ENCODE measurements around the gene OR2T33.
"Not testable (repeated sequence)": the region's sequence is repeated elsewhere in the genome, so short reads cannot be mapped to it uniquely, and the experiment has no call there.

OR2T33 gene

DNA sequence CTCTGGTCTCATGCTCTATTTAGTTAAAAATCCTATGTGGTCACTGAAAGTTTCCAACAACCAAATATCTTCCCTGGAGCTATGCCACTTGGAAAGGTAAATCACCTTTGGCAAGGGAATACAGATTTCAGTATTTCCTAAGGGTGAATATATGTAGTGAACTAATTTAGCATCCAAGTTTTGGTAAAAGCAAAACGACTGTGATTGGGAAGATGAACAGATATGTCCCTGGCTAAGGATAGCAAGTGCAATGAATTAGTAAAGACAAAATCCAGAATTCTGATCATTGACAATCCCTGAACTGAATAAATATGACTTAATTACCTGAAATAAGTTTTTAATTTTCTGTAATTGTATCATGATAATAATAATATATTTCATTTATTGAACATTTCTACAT lies at the start of gene OR2T33:
Gene OR2T33, minus strand, starts transcription at position 101 of the 400 bp plus-strand sequence. CDS start 4,162 bp downstream, outside the sequence.
- DNase-seq, result no peak

GRCh38 chr1:248324468-248324867 lies 46.7 kb upstream of the OR2T33 start, which contains the start of gene OR2M7:
Gene OR2M7 (minus strand): TSS chr1:248324568. CDS start chr1:248324568, 0 bp downstream.
- no peak for DNase-seq

DNA sequence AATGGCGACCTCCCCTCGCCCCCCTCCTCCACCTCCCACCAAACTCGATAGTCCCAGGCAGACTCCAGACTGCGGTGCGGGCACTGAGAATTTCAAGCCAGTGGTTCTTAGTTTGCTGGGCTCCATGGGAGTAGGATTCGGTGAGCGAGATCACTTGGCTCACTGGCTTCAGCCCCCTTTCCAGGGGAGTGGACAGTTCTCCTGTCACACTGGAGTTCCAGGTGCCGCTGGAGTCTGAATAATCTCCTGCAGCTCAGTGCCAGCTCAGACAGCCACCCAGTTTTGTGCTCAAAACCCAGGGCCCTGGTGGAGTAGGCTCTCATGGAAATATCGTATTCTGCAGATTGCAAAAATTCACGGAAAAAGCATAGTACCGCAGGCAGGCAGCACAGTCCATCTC lies 39.0 kb upstream of the OR2T33 start:
- DNase-seq, result no peak

DNA sequence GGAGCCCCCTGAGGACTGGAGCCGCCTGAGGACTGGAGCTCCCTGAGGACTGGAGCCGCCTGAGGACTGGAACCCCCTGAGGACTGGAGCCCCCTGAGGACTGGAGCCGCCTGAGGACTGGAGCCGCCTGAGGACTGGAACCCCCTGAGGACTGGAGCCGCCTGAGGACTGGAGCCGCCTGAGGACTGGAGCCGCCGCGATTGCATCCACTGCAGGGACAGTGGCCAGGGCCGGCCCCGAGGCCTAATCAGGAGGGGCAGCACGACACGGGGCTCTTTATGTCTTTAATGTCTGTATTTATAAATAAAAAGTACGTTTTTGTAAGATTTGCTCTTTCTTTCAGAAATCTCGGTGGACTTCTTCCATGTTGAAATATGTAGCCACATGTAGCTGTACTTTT lies 29.0 kb upstream of the OR2T33 start:
- not testable (repeated sequence) for DNase-seq

DNA sequence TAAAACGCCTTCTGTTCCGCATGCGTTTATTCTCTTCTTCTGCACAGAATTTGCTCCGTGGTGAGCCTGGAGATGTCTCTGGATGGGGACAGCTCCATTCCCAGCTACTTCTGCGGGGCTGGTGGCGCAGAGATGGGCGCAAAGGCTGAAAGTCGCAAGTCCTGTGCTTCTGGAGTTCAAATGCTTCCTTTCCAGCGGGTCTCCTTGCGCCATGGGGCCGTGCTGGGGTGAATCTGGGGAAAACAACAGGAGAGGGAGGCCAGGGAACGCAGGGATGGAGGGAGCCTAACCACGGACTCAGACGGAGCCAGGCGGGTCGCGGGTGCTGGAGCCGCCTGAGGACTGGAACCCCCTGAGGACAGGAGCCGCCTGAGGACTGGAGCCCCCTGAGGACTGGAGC lies 28.3 kb upstream of the OR2T33 start:
- no peak for DNase-seq

DNA sequence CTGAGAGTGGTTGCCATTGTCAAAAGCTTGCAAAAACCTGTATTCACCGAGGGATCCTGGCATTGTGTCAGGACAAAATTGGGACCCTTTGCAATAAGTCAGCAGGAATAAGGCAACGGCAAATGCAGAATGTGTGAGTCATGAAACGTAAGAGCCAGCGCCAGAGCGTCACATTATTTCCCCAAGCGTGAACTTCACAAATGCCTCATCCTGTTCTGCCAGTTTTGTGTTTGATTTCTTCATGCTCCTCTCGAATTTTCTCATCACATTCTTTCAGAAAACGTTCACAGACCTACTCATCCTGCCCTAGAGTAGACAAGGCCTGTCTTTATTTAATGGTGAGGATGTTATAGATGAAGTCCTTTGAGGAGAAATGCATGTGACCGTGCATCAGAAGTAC lies 27.9 kb upstream of the OR2T33 start:
- not testable (repeated sequence) for DNase-seq

DNA sequence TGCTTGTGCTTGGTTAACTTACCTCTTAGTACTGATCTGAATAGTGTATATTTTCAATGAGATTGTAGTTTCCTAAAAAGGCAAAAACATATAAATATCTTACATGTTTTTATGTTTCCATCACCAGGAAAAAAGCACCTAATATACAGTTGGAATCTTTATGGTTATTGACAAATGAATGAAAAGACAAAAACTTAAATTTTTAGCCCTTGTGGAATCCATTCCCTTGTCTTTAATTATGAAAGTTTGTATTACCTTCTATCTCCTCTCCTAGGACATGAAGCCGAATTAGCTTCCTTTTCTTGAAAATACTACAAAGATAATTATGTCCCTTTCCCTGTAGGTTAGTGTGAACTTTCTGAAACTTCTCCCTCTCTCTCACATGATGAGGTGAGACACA lies 25.5 kb upstream of the OR2T33 start, which contains the start of gene OR2T12:
Gene OR2T12, minus strand, starts transcription at position 101 of the 400 bp plus-strand sequence. CDS start 7,846 bp downstream, outside the sequence.
- DNase-seq, result no peak

- DNase-seq, result peak; percentile 5
These were observed 10.6 kb upstream of the OR2T33 start for GRCh38 chr1:248288391-248288790.

DNA sequence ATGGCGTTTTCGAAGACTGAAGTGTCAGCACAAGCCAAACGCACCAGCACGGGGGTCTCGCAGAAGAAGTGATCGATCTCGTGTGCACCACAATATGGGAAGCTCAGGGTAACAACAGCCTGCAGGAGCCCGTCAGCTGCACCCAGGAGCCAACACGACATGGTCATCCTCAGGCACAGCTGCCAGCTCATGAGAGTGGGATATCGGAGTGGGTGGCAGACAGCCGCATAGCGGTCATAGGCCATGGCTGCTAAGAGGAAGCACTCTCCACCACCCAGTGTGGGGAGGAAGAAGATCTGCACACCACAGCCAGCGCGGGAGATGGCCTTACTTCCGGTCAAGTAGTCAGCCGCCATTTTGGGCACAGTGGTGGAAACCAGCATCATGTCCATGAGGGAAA lies 4.6 kb downstream of the OR2T33 start:
- DNase-seq, result not testable (repeated sequence)

DNA sequence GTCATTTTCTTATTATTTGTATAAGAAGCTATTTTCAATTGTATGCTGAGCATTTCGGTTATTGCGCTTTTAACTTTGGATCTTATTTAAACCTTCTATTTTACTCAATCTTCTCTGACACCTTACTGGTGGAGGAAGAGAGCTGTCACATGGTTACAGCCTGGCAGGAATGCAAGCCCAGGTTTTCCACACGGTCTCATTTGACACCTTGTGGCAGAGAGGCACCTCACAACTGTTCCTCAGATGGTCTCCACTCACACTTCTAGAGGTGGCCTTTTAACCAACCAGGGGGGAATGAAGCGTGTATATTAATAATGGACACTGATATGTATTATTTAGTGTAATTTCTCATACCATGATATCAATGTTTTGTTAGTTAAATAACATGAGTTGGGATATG lies 9.6 kb downstream of the OR2T33 start:
- DNase-seq, result no peak

DNA sequence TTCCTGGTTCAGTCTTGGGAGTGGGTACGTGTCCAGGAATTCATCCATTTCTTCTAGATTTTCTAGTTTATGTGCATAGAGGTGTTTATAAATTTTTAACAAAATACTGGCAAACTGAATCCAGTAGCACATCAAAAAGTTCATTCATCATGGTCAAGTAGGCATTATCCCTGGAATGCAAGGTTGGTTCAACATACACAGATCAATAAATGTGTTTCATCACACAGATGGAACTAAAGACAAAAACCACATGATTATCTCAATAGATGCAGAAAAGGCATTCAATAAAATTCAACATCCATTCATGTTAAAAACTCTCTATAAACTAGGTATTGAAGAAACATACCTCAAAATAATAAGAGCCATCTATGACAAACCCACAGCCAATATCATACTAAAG lies 18.5 kb downstream of the OR2T33 start:
- DNase-seq, result not testable (repeated sequence)

GRCh38 chr1:248243204-248243603 lies 34.6 kb downstream of the OR2T33 start:
- peak; percentile 55 for DNase-seq

GRCh38 chr1:248239478-248239877 lies 38.3 kb downstream of the OR2T33 start:
- no peak for DNase-seq

GRCh38 chr1:248231117-248231516 lies 46.7 kb downstream of the OR2T33 start, which contains the start of gene OR2M4:
Gene OR2M4 (plus strand): TSS chr1:248231417. CDS start chr1:248238929, 7,512 bp downstream.
- DNase-seq, result no peak

- DNase-seq, result no peak
These were observed 48.3 kb downstream of the OR2T33 start for GRCh38 chr1:248229360-248229908.

GRCh38 chr1:248225537-248225936 lies 52.2 kb downstream of the OR2T33 start:
- no peak for DNase-seq
